ENCODE results near the gene CFAP299.

Gene CFAP299

DNA sequence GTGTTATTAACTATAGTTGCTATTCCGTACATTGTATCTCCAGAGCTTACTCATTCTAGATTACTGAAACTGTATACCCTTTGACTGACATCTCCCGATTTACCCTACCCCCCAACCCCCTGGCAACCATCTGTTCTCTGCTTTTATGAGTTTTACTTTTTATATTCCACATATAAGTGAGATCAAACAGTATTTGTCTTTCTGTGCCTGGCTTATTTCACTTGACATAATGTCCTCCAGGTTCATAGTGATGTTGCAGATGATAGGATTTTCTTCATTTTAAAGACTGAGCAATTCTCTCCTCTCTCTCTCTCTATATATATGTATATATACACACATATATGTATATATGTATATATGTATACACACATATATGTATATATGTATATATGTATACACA is 54.6 kb downstream of the CFAP299 start:
- no peaks in the 10 kb centered on the region for H3K36me3 Mint-ChIP-seq (ENCODE audit: low read depth)
- no peak overlapping the region for H3K27ac Mint-ChIP-seq
- DNase-seq (no peak), ATAC-seq (no peak)
- H3K9me3 Mint-ChIP-seq, result peaks cover 12% of the 10 kb centered on the region
- peaks cover 12% of the 10 kb centered on the region for H3K4me1 Mint-ChIP-seq
- H3K27me3 Mint-ChIP-seq, result no peaks in the 10 kb centered on the region
- no peak overlapping the region for H3K4me3 Mint-ChIP-seq

DNA sequence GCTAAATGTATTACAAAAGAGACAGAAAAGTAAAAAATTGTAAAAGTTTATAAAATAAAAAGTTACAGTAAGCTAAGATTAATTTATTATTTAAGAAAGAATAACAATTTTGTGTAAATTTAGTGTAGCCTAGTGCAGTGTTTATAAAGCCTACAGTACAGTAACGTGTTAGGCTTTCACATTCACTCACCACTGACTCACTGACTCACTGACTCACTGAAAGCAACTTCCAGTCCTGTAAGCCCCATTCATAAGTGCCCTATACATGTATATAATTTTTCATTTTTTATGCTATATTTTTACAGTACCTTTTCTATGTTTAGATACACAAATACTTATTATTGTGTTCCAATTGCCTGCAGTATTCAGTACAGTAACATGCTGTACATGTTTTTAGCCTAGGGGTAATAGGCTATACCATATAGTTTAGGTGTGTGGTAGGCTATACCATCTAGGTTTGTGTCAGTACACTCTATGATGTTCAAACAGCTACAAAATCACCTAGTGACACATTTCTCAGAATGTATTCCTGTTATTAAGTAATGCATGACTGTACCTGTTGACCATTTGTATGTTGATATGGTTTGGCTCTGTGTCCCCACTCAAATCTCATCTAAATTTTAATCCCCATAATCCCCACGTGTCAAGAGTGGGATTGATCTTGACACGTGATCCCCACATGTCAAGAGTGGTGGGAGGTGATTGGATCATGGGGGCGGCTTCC is 57.9 kb downstream of the CFAP299 start:
- Mint-ChIP-seq H3K36me3 (ENCODE audit: low read depth) (no peaks in the 10 kb centered on the region), H3K4me3 (no peak overlapping the region), H3K27me3 (no peaks in the 10 kb centered on the region), H3K27ac (peak overlapping the region; percentile 42), H3K9me3 (peaks cover 13% of the 10 kb centered on the region), H3K4me1 (peaks cover 12% of the 10 kb centered on the region)
- DNase-seq, result no peak
- peak; percentile 97 for ATAC-seq

DNA sequence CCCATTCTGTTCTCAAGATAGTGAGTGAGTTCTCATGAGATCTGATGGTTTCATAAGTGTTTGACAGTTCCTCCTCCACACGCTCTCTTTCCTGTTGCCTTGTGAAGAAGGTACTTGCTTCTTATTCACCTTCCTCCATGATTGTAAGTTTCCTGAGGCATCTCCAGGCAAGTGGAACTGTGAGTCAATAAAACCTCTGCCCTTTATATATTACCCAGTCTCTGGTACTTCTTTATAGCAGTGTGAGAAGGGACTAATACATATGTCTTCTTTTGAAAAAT is 58.4 kb downstream of the CFAP299 start:
- Mint-ChIP-seq H3K27me3 (no peaks in the 10 kb centered on the region), H3K27ac (peak overlapping the region; percentile 42), H3K4me1 (peaks cover 12% of the 10 kb centered on the region), H3K4me3 (no peak overlapping the region), H3K36me3 (ENCODE audit: low read depth) (no peaks in the 10 kb centered on the region), H3K9me3 (peaks cover 13% of the 10 kb centered on the region)
- ATAC-seq (peak; percentile 39), DNase-seq (no peak)

DNA sequence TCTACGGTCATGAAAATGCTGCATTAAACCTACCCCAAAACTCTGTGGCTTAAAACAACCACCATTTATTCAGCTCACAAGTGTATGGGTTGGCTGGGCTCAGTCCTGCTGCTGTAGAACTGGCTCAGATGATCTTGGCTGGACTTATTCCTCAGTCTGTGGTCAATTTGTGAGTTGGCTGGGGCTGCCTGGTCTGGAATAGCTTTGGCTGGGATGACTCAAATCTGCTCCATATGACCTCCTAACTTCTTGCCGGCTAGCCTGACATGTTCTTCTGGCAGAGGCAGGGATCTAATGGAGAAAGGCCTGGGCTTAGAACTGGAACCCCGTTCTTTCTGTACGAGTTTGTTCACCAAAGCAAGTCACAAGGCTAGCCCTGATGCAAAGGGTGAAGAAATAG is 71.7 kb downstream of the CFAP299 start:
- DNase-seq (no peak), ATAC-seq (no peak)
- no peaks in the 10 kb centered on the region for H3K36me3 Mint-ChIP-seq (ENCODE audit: low read depth)
- no peak overlapping the region for H3K27ac Mint-ChIP-seq
- no peaks in the 10 kb centered on the region for H3K27me3 Mint-ChIP-seq
- H3K9me3 Mint-ChIP-seq, result peaks cover 3% of the 10 kb centered on the region
- H3K4me1 Mint-ChIP-seq, result no peaks in the 10 kb centered on the region
- H3K4me3 Mint-ChIP-seq, result no peak overlapping the region

DNA sequence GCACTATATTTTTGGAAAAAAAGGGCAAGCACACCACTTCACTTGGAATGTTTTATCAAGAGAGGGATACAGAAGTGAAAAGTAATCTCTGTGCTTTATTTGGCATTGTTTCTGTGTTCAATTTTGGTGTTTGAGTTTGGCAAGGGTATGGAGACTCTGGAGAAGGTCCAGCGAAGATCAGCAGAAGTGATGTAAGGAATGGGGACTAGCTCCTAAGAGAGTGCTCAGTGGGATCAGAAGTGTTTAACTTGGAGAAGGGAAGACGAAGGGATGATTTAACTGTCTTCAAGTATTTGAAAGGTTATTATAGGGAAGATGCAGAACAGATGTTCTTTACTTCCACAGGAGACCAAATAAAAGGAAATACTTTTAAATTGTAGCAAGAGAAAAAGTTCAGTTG is 74.3 kb downstream of the CFAP299 start:
- Mint-ChIP-seq H3K27ac (no peak overlapping the region), H3K36me3 (ENCODE audit: low read depth) (no peaks in the 10 kb centered on the region), H3K4me3 (no peak overlapping the region), H3K27me3 (no peaks in the 10 kb centered on the region), H3K9me3 (no peaks in the 10 kb centered on the region), H3K4me1 (no peaks in the 10 kb centered on the region)
- no peak for DNase-seq
- no peak for ATAC-seq

DNA sequence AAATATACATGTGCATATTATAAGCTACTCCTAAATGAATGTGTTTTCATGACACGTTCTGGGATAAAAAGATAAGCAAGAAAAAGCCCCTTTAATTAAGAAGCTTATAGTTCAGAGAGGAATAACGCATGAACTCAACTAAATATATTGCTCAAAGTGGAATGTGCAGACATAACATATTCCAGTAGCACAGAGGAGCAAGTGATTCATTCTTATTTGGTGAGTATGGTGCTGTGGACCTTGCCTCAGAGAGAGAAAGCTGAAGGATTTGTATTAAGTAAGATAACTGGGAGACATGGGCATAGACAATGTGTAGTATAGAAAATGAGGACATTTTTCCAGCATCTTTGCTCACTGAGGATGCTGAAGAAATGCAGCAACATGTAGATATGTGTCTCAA is 76.8 kb downstream of the CFAP299 start:
- Mint-ChIP-seq H3K27me3 (no peaks in the 10 kb centered on the region), H3K36me3 (ENCODE audit: low read depth) (no peaks in the 10 kb centered on the region), H3K4me1 (no peaks in the 10 kb centered on the region), H3K27ac (no peak overlapping the region), H3K9me3 (no peaks in the 10 kb centered on the region), H3K4me3 (no peak overlapping the region)
- no peak for ATAC-seq
- no peak for DNase-seq

DNA sequence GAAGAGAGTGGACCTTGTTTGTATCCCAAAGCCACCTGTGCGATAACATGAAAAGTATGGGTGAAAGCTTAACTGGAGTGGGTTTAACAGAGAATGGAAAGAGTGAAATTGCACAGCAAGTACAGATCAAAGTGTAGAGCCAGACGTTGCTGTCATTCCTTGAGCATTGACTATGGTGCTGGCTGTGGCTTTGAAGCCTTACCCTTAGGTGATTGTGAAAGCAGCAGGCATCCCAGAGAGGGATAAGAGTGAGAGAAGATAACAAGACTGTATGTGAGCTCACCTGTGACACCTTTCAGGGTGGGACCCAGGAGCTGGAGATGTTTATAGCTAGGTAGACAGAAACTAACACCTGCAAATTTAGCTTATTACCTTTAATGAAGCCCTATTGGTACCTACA is 77.6 kb downstream of the CFAP299 start:
- Mint-ChIP-seq H3K36me3 (ENCODE audit: low read depth) (no peaks in the 10 kb centered on the region), H3K27me3 (no peaks in the 10 kb centered on the region), H3K9me3 (no peaks in the 10 kb centered on the region), H3K4me3 (no peak overlapping the region), H3K4me1 (no peaks in the 10 kb centered on the region), H3K27ac (no peak overlapping the region)
- DNase-seq, result no peak
- no peak for ATAC-seq

DNA sequence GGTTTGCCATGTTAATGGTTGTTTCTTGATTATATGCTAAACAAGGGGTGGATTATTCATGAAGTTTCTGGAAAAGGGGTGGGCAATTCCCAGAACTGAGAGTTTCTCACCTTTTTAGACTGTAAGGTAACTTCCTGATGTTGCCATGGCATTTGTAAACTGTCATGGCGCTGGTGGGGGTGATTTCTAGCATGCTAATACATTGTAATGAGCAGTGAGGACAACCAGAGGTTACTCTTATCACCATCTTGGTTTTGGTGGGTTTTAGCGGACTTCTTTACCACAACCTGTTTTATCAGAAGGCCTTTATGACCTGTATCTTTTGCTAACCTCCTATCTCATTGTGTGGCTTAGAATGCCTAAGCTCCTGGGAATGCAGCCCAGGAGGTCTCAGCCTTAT is 81.5 kb downstream of the CFAP299 start:
- Mint-ChIP-seq H3K27me3 (no peaks in the 10 kb centered on the region), H3K27ac (no peak overlapping the region), H3K4me1 (no peaks in the 10 kb centered on the region), H3K9me3 (no peaks in the 10 kb centered on the region), H3K36me3 (ENCODE audit: low read depth) (no peaks in the 10 kb centered on the region), H3K4me3 (no peak overlapping the region)
- ATAC-seq, result no peak
- DNase-seq, result no peak

DNA sequence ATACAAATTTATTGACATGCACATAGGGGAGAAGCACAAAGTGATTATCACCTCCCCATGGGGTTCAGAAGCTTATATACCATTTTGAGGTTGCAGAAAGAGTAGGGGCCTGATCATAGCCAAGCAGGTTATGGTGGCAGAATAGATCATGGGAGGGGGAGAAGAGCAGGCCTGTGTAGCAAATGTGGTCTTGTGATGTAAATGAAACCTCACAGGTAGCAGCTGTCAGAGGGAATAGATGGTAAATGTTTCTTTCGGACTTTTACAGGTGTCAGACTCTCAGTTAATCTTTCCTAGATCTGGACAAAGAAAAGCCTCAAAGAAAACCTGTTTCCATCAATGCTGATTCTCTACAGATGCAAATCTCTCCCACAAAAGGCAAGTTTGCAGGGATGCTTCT is 84.4 kb downstream of the CFAP299 start:
- peaks cover 7% of the 10 kb centered on the region for H3K4me1 Mint-ChIP-seq
- ATAC-seq, result no peak
- H3K4me3 Mint-ChIP-seq, result no peak overlapping the region
- no peaks in the 10 kb centered on the region for H3K9me3 Mint-ChIP-seq
- H3K27ac Mint-ChIP-seq, result no peak overlapping the region
- no peaks in the 10 kb centered on the region for H3K36me3 Mint-ChIP-seq (ENCODE audit: low read depth)
- no peak for DNase-seq
- H3K27me3 Mint-ChIP-seq, result no peaks in the 10 kb centered on the region

DNA sequence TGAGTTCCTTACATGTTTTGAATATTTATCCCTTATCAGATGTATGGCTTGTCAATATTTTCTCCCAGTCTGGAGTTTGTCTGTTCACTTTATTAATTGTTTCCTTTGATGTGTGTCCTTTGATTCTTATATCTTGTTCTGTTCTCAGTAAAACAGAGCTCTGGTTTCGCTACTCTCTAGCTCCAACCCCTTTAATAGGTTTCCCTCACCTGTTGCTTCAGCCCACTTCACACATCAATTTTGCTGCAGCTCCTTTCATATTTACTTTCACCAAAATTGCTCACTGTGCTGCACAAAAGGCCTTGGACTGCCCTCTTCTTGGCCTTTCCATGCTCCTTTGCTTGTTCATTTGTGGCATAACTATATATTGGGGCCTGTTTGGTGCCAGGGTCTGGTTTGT is 85.1 kb downstream of the CFAP299 start:
- ATAC-seq (no peak), DNase-seq (no peak)
- Mint-ChIP-seq H3K36me3 (ENCODE audit: low read depth) (no peaks in the 10 kb centered on the region), H3K4me3 (no peak overlapping the region), H3K27me3 (no peaks in the 10 kb centered on the region), H3K27ac (no peak overlapping the region), H3K4me1 (peaks cover 7% of the 10 kb centered on the region), H3K9me3 (no peaks in the 10 kb centered on the region)

DNA sequence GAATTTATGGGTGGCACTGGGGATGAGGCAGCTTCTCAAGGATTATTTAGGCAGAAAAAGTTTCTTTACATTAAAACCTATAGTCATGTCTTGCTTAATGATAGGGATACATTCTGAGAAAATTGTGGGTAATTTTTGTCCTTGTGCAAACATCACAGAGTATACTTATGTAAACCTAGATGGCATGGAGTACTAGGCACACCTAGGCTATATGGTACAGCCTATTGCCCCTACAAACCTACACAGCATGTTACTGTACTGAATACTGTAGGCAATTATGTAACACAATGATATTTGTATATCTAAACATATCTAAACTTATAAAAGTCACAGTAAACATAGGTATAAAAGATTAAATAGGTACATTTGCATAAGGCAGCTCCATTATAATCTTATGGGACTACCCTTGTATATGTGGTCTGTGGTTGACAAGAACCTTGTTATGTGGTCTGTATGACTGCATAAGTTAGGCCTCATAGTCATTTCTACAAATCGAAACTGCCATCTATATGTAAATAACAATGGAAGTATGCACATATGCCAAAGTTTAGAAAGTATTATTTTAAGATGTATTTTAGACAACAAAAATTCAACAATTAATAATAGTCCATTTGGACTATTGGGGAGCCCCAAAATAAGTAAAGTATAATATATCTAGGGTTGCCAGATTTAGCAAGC is 87.3 kb downstream of the CFAP299 start:
- Mint-ChIP-seq H3K27ac (no peak overlapping the region), H3K36me3 (ENCODE audit: low read depth) (no peaks in the 10 kb centered on the region), H3K4me3 (no peak overlapping the region), H3K27me3 (no peaks in the 10 kb centered on the region), H3K9me3 (no peaks in the 10 kb centered on the region), H3K4me1 (peaks cover 7% of the 10 kb centered on the region)
- ATAC-seq, result peak; percentile 88
- no peak for DNase-seq

DNA sequence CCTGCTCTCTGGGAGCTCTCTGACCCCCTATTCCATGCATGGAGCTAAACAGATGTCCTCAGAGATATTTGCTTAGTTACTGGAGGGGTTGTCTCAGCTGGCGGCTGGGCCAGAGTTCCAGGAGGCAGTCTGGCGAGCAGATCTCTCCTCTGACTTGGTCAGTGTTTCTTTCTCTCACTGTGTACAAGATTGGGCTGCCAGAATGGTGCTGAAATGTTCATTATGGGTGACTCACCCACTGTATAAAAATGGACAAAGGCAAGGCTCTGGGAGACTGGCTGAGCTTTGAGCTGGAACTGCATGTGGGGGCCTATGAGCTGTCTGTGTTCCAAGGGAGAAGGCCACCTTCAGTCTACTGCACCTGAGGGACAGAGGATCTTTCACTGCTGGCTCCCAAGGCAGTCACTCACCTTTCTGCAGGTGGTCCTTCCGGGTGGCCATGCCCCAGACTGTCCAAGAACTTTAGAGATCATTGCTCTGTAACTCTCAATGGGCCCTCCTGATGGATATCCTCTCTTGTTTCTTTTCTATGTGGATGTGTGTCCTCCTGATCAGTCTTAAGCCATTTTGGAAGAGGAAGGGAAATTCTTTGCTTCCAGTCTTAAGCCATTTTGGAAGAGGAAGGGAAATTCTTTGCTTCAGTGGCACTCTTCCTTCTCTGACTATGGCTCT is 88.2 kb downstream of the CFAP299 start:
- Mint-ChIP-seq H3K36me3 (ENCODE audit: low read depth) (no peaks in the 10 kb centered on the region), H3K4me1 (peaks cover 7% of the 10 kb centered on the region), H3K27ac (no peak overlapping the region), H3K4me3 (no peak overlapping the region), H3K27me3 (no peaks in the 10 kb centered on the region), H3K9me3 (no peaks in the 10 kb centered on the region)
- ATAC-seq (peak; percentile 43), DNase-seq (no peak)

DNA sequence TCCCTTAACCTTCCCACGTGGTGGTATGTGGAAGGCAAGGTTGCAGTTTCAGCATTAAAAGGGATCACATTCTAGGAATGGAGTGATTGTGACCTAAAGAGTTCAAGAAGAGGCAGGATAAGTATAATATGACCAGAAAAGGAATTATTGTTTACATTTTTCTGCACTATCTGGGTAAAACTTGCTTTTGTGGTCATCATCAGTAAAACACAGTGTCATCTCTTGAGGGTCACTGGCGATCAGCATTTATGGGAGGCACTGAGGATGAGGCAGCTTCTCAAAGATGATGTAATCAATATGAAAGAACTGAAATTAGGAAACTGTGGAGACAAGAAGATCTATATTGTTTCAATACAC is 88.7 kb downstream of the CFAP299 start:
- DNase-seq (no peak), ATAC-seq (no peak)
- H3K36me3 Mint-ChIP-seq (ENCODE audit: low read depth), result no peaks in the 10 kb centered on the region
- H3K9me3 Mint-ChIP-seq, result no peaks in the 10 kb centered on the region
- H3K4me3 Mint-ChIP-seq, result no peak overlapping the region
- no peaks in the 10 kb centered on the region for H3K27me3 Mint-ChIP-seq
- H3K4me1 Mint-ChIP-seq, result peaks cover 7% of the 10 kb centered on the region
- H3K27ac Mint-ChIP-seq, result no peak overlapping the region

DNA sequence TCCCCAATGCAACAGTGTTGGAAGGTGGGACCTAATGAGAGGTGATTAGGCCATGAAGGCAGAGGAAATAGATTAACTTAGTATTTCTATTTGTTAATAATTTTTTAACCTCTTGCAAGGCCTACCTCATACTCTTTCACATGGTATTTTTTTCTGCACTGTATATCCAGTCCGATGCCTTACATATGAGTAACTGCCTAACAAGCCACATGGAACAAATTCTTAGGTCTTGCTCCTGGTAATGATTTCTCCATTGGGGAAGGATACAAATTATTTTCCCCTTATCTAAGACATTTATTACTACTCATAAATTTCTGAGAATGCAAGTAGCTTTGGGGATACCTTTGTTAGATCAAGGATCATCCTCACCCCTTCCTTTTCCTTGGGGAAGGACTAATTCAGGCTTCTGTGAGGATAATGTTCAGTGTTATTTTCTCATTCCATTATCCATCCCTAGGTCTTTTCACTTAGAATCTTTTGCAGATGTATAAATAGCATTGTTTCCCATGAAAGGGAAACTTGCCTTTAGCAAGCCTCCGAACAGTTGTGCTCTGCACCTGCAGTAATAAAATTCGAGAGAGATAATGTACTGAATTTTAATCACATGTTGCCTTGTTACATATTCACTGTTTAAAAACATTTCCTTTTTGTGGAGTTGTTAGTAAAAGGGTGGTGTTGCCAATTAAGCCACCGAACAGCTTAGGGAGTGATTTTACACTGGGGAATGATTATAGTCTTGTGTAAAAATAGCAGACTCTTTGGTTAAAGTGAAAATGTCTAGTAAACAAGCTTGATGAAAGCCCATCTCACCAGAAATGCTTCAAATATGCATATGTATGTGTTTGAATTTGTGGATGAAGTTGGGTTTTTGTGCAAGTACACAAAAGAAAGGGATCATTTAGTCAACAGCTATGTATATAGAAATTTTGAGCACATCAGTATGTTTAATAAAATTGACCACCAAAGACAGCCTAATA is 89.9 kb downstream of the CFAP299 start:
- DNase-seq (no peak), ATAC-seq (no peak)
- H3K4me1 Mint-ChIP-seq, result peaks cover 7% of the 10 kb centered on the region
- no peaks in the 10 kb centered on the region for H3K27me3 Mint-ChIP-seq
- no peak overlapping the region for H3K27ac Mint-ChIP-seq
- no peaks in the 10 kb centered on the region for H3K9me3 Mint-ChIP-seq
- H3K4me3 Mint-ChIP-seq, result no peak overlapping the region
- no peaks in the 10 kb centered on the region for H3K36me3 Mint-ChIP-seq (ENCODE audit: low read depth)

All from activated naive CD8-positive, alpha-beta T cell treated with anti-CD3 and anti-CD28 coated beads, Interleukin-2, amount 50 U/mL, for 24 hours (primary cell).